ENCODE measurements around the gene VPS11.

The VPS11 gene

GRCh38 chr11:119106564-119107537 lies 39.2 kb downstream of the VPS11 start, which contains the start of gene C2CD2L:
Gene C2CD2L (plus strand): TSS chr11:119107344. CDS start chr11:119107742, 398 bp downstream.
- peak; percentile 17 for DNase-seq

GRCh38 chr11:119107538-119108145 lies 40.0 kb downstream of the VPS11 start:
- no peak for DNase-seq

GRCh38 chr11:119108146-119108856 lies 40.7 kb downstream of the VPS11 start:
- DNase-seq: no peak

- DNase-seq: no peak
Observed at GRCh38 chr11:119108857-119109221, 41.2 kb downstream of the VPS11 start.

- DNase-seq: no peak
Observed at GRCh38 chr11:119109843-119110242, 42.2 kb downstream of the VPS11 start.

GRCh38 chr11:119110439-119110838 lies 42.8 kb downstream of the VPS11 start:
- no peak for DNase-seq

GRCh38 chr11:119111361-119111925 lies 43.8 kb downstream of the VPS11 start:
- DNase-seq: no peak

GRCh38 chr11:119112314-119113020 lies 44.8 kb downstream of the VPS11 start:
- DNase-seq: no peak

GRCh38 chr11:119113716-119114115 lies 46.1 kb downstream of the VPS11 start:
- no peak for DNase-seq

- no peak for DNase-seq
Observed at GRCh38 chr11:119114351-119114750, 46.7 kb downstream of the VPS11 start.

- DNase-seq: no peak
Observed at GRCh38 chr11:119115484-119116234, 48.0 kb downstream of the VPS11 start.

- DNase-seq: no peak
Observed at GRCh38 chr11:119116235-119116594, 48.6 kb downstream of the VPS11 start.

GRCh38 chr11:119116601-119117000 lies 49.0 kb downstream of the VPS11 start:
- no peak for DNase-seq

GRCh38 chr11:119117004-119117706 lies 49.5 kb downstream of the VPS11 start:
- no peak for DNase-seq

- no peak for DNase-seq
Observed at GRCh38 chr11:119118227-119118626, 50.6 kb downstream of the VPS11 start.

GRCh38 chr11:119118946-119119345 lies 51.3 kb downstream of the VPS11 start:
- no peak for DNase-seq

- DNase-seq: no peak
Observed at GRCh38 chr11:119120639-119121007, 53.0 kb downstream of the VPS11 start.

GRCh38 chr11:119121008-119121810 lies 53.6 kb downstream of the VPS11 start, which contains the start of gene HINFP:
Gene HINFP (plus strand): TSS chr11:119121580. CDS start chr11:119126945, 5,365 bp downstream.
- DNase-seq: peak; percentile 84

- no peak for DNase-seq
Observed at GRCh38 chr11:119121811-119122124, 54.1 kb downstream of the VPS11 start.

GRCh38 chr11:119125821-119126220 lies 58.2 kb downstream of the VPS11 start:
- DNase-seq: no peak

Measured in NCI-H1694 treated with DMSO at 0.1 percent for 48 hours (cell line).